ENCODE results near the gene PCNA. TPM values are rescaled to one million over a fixed set of nuclear protein-coding genes. Genes with fewer than 3 reads are reported as not detected.

The PCNA gene
- total and polyA plus RNA-seq, 10 of the 15 experiments (the other 5 are each of a cell fraction or from before 2014, with no cell fraction given), result 389 to 694 (median 540) TPM

GRCh38 chr20:5074232-5074674, 45.5 kb downstream of the PCNA start (continued):
- TF ChIP-seq, protein P1, sequence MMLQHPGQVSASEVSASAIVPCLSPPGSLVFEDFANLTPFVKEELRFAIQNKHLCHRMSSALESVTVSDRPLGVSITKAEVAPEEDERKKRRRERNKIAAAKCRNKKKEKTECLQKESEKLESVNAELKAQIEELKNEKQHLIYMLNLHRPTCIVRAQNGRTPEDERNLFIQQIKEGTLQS (IDR thresholded peaks at IDR 0.05; ENCODE audit: borderline replicate concordance, extremely low read depth, low read depth, low read length), result no peak
- TF ChIP-seq KLF5 (IDR thresholded peaks at IDR 0.05; ENCODE audit: partially characterized antibody), result peak; percentile 61
- peak; percentile 67 for TF ChIP-seq MEF2B (IDR thresholded peaks at IDR 0.05; ENCODE audit: partially characterized antibody, poor library complexity, severe bottlenecking)
- peak; percentile 78 for TF ChIP-seq FOXK2 (IDR thresholded peaks at IDR 0.05)
- peak; percentile 93 for TF ChIP-seq SPI1 (IDR thresholded peaks at IDR 0.05; ENCODE audit: borderline replicate concordance, insufficient read depth, low read depth, low read length)
- peak; percentile 78 for TF ChIP-seq SMAD1 (IDR thresholded peaks at IDR 0.05; ENCODE audit: low read depth, partially characterized antibody)
- no peak for TF ChIP-seq TAF1 (IDR thresholded peaks at IDR 0.05; ENCODE audit: borderline replicate concordance, low read depth, low read length)
- no peak for TF ChIP-seq NKRF (conservative IDR thresholded peaks at IDR 0.05)
- peak; percentile 92 for TF ChIP-seq RUNX3 (IDR thresholded peaks at IDR 0.05; ENCODE audit: low read length)
- peak; percentile 48 for TF ChIP-seq JUNB (IDR thresholded peaks at IDR 0.05)
- no peak for TF ChIP-seq RAD21 (IDR thresholded peaks at IDR 0.05; ENCODE audit: insufficient read depth, low read depth, low read length)
- TF ChIP-seq YBX1 (IDR thresholded peaks at IDR 0.05), result no peak
- no peak for TF ChIP-seq HDAC2 (IDR thresholded peaks at IDR 0.05)
- peak; percentile 87 to 91; a peak in 3 of 4 replicates for TF ChIP-seq IKZF2 (IDR thresholded peaks at IDR 0.05)
- TF ChIP-seq SMAD5 (IDR thresholded peaks at IDR 0.05; ENCODE audit: low read depth), result no peak
- no peak for TF ChIP-seq GABPA (IDR thresholded peaks at IDR 0.05; ENCODE audit: low read depth)
- no peak for TF ChIP-seq NFYA (IDR thresholded peaks at IDR 0.05; ENCODE audit: borderline replicate concordance, low read depth, low read length)
- TF ChIP-seq ETV6 (conservative IDR thresholded peaks at IDR 0.05 in 1 of 2, IDR thresholded peaks at IDR 0.05 in 1 of 2; ENCODE audit: borderline replicate concordance in 1 of 2, low read depth in 1 of 2), result no peak; a peak in 1 of 4 replicates
- TF ChIP-seq, protein P2, sequence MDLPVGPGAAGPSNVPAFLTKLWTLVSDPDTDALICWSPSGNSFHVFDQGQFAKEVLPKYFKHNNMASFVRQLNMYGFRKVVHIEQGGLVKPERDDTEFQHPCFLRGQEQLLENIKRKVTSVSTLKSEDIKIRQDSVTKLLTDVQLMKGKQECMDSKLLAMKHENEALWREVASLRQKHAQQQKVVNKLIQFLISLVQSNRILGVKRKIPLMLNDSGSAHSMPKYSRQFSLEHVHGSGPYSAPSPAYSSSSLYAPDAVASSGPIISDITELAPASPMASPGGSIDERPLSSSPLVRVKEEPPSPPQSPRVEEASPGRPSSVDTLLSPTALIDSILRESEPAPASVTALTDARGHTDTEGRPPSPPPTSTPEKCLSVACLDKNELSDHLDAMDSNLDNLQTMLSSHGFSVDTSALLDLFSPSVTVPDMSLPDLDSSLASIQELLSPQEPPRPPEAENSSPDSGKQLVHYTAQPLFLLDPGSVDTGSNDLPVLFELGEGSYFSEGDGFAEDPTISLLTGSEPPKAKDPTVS (IDR thresholded peaks at IDR 0.05; ENCODE audit: low read depth, low read length), result no peak
- TF ChIP-seq EED (IDR thresholded peaks at IDR 0.05; ENCODE audit: low read depth), result no peak
- TF ChIP-seq TARDBP (IDR thresholded peaks at IDR 0.05; ENCODE audit: borderline replicate concordance), result no peak
